ENCODE measurements around the gene FLG2.

The FLG2 gene

DNA sequence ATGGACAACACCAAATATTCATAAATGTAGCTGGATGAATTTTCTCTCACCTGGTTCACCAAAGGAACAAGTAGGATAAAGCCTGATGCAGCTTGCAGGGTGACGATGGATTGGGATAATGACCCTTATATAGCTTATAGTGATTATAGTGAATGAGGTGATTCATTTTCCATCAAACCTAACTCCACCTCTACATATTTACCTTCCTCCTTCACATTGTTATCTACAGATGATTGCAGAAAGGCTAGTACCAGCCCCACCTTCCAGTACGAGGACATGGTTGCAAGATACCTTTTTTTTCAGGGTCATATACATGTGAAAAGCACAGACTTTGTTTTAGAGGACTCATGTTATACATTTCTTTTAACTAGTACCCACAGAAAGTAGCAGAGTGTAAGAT lies at the start of gene FLG2:
TSS of gene FLG2 (minus strand) at position 101 of the 400 bp plus-strand sequence. CDS start 1,122 bp downstream, outside the sequence.
- no peaks in the 10 kb centered on the region for H3K36me3 ChIP-seq (ENCODE audit: control insufficient read depth, insufficient read depth, low read length)
- no peak within 1 kb of the TSS for H3K9ac ChIP-seq (ENCODE audit: low read depth, low read length)
- H3K4me1 ChIP-seq (ENCODE audit: control insufficient read depth, insufficient read depth, low read length), result no peaks in the 10 kb centered on the region
- H3K4me3 ChIP-seq (ENCODE audit: low read depth, low read length), result no peak within 1 kb of the TSS
- H3K27me3 ChIP-seq (ENCODE audit: control insufficient read depth, insufficient read depth, low read length), result no peaks in the 10 kb centered on the region
- H3K9me3 ChIP-seq (ENCODE audit: control insufficient read depth, insufficient read depth, low read length), result peaks cover 16% of the 10 kb centered on the region

DNA sequence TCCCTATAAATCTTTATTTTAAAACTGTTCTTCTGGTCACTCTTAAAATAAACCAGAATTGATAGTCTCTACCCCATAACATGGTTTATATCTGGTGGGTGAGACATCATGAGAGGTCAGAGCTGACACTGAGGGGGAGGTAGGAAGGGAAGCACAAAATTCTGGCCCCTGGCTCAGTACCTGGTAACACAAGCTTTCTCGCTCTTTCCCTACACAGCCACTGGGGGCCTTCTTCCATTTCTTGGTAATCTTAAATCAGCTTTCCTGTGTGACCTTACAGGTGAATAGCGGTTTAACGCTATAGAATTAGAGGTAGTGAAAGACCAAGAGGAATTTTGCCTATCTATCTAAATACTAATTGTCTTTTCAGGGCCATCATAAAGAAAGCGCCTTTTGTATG lies 48.9 kb upstream of the FLG2 start:
- Histone ChIP-seq H3K9ac (ENCODE audit: low read depth, low read length) (no peak overlapping the region), H3K4me3 (ENCODE audit: low read depth, low read length) (no peak overlapping the region), H3K36me3 (ENCODE audit: control insufficient read depth, insufficient read depth, low read length) (no peaks in the 10 kb centered on the region), H3K9me3 (ENCODE audit: control insufficient read depth, insufficient read depth, low read length) (peaks cover 27% of the 10 kb centered on the region), H3K4me1 (ENCODE audit: control insufficient read depth, insufficient read depth, low read length) (no peaks in the 10 kb centered on the region), H3K27me3 (ENCODE audit: control insufficient read depth, insufficient read depth, low read length) (no peaks in the 10 kb centered on the region)

DNA sequence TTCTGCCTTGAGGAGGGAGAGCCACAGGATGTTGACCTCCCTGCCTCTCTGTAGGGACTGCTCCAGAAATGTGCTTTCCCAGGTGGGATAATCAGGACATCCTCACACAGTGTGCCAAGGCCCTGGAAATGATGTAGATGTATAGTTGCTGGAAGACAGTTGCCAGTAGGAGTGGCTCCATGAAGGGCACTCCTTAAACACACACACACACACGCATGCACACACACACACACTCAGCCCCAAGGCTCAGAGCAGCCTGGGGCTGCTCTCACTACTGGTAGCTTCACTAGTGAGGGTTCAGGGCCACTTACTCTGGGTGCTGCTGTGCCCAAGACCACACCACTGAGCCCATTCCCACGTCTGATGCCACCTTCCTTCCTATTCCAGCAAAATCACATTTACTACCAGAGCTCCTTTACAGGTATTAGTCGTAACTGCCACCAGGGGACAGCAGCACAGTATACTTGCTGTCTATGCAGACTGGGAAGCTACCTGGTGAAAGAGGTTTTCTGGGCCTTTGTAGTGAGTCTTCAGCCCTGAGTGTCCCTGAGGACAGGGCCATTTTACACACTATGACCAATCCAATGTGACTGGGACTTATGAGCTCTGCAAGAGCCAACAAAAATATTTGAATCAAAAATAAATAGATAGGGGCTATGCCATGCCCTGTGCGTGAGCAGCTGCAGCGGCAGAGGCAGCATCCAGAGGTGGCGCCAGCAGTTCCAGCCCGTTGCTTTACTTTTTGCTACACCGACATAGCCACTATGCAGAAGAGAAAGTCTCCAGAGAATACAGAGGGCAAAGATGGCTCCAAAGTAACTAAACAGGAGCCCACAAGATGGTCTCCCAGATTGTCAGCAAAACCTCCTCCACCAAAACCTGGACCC lies 39.2 kb upstream of the FLG2 start:
- Histone ChIP-seq H3K36me3 (ENCODE audit: control insufficient read depth, insufficient read depth, low read length) (no peaks in the 10 kb centered on the region), H3K4me3 (ENCODE audit: low read depth, low read length) (no peak overlapping the region), H3K4me1 (ENCODE audit: control insufficient read depth, insufficient read depth, low read length) (no peaks in the 10 kb centered on the region), H3K9me3 (ENCODE audit: control insufficient read depth, insufficient read depth, low read length) (peaks cover 10% of the 10 kb centered on the region), H3K27me3 (ENCODE audit: control insufficient read depth, insufficient read depth, low read length) (no peaks in the 10 kb centered on the region), H3K9ac (ENCODE audit: low read depth, low read length) (no peak overlapping the region)

DNA sequence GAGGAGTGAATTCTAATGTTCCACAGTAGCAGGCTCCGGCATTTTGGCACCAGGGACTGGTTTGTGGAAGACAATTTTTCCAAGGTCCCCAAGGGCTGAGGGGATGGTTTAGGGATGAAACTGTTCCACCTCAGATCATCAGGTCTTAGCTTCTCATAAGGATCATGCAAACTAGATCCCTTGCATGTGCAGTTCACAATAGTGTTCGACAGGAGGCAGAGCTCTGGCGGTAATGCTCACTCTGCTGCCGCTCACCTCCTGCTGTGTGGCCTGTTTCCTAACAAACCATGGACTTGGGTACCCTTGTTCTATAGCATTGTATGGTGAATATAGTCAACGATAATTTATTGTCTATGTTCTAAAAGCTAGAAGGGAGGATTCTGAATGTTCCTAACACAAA lies 37.7 kb upstream of the FLG2 start:
- no peak overlapping the region for H3K4me3 ChIP-seq (ENCODE audit: low read depth, low read length)
- no peaks in the 10 kb centered on the region for H3K27me3 ChIP-seq (ENCODE audit: control insufficient read depth, insufficient read depth, low read length)
- H3K9ac ChIP-seq (ENCODE audit: low read depth, low read length), result no peak overlapping the region
- peaks cover 10% of the 10 kb centered on the region for H3K9me3 ChIP-seq (ENCODE audit: control insufficient read depth, insufficient read depth, low read length)
- no peaks in the 10 kb centered on the region for H3K4me1 ChIP-seq (ENCODE audit: control insufficient read depth, insufficient read depth, low read length)
- no peaks in the 10 kb centered on the region for H3K36me3 ChIP-seq (ENCODE audit: control insufficient read depth, insufficient read depth, low read length)

DNA sequence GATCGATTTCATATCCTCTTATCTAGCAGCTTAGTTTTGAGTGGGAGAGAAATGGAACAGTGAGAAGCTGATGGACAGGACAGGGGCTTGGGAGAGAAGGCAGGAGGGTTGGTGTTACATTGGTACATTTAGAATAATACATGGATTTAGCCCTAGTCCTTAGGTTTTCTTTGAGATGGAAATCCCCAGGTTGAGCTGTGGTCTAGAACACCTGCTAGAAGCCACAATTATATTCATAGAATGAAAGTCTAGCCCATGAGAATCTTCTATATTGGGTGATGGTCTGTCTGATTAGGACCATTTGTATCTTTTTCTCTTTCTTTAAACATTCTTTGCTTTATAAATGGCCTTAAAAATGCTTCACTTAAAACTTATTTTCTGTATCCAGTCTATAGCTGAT lies 34.3 kb upstream of the FLG2 start:
- Histone ChIP-seq H3K36me3 (ENCODE audit: control insufficient read depth, insufficient read depth, low read length) (no peaks in the 10 kb centered on the region), H3K9me3 (ENCODE audit: control insufficient read depth, insufficient read depth, low read length) (peaks cover 17% of the 10 kb centered on the region), H3K9ac (ENCODE audit: low read depth, low read length) (no peak overlapping the region), H3K4me3 (ENCODE audit: low read depth, low read length) (no peak overlapping the region), H3K27me3 (ENCODE audit: control insufficient read depth, insufficient read depth, low read length) (no peaks in the 10 kb centered on the region), H3K4me1 (ENCODE audit: control insufficient read depth, insufficient read depth, low read length) (no peaks in the 10 kb centered on the region)

DNA sequence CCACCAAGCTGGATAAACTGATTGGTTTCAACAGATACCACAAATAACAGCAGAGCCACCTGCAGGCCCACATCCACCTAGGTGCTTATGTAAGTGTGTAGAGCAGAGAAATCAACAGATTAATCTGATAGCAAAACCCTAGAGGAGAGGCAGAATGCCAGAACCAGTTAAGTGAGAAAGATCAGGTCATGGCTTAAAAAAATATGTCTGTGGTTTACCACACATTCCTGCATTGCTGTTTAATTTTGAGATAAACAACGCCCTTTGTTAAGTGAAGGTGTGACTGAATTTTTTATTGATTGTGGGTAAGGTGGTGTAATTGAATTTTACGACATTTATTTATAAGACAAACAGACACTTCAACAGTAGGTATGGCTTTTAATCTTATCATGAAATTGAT lies 33.1 kb upstream of the FLG2 start:
- H3K4me3 ChIP-seq (ENCODE audit: low read depth, low read length), result no peak overlapping the region
- H3K9me3 ChIP-seq (ENCODE audit: control insufficient read depth, insufficient read depth, low read length), result peaks cover 13% of the 10 kb centered on the region
- H3K36me3 ChIP-seq (ENCODE audit: control insufficient read depth, insufficient read depth, low read length), result no peaks in the 10 kb centered on the region
- H3K9ac ChIP-seq (ENCODE audit: low read depth, low read length), result no peak overlapping the region
- H3K4me1 ChIP-seq (ENCODE audit: control insufficient read depth, insufficient read depth, low read length), result no peaks in the 10 kb centered on the region
- no peaks in the 10 kb centered on the region for H3K27me3 ChIP-seq (ENCODE audit: control insufficient read depth, insufficient read depth, low read length)

DNA sequence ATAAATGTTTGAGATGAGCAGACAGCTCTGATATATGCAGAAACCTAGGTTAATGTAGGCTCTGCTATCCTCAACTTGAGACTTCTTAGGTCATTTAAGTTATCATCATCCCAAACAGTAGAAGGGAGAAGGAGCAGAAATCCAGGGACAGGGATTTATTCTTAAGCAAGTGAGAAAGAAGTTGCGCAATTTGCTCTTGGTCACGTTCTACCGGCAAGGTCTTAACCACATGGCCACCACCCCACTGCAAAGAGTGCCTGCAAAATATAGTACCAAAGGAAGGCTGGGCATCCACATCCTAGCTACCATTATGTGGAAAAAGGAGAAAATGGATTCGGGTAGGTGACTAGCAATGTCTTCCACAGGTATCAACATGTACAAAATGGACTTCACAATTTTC lies 29.1 kb upstream of the FLG2 start:
- Histone ChIP-seq H3K9me3 (ENCODE audit: control insufficient read depth, insufficient read depth, low read length) (peaks cover 19% of the 10 kb centered on the region), H3K4me1 (ENCODE audit: control insufficient read depth, insufficient read depth, low read length) (no peaks in the 10 kb centered on the region), H3K27me3 (ENCODE audit: control insufficient read depth, insufficient read depth, low read length) (no peaks in the 10 kb centered on the region), H3K36me3 (ENCODE audit: control insufficient read depth, insufficient read depth, low read length) (no peaks in the 10 kb centered on the region), H3K9ac (ENCODE audit: low read depth, low read length) (no peak overlapping the region), H3K4me3 (ENCODE audit: low read depth, low read length) (no peak overlapping the region)

DNA sequence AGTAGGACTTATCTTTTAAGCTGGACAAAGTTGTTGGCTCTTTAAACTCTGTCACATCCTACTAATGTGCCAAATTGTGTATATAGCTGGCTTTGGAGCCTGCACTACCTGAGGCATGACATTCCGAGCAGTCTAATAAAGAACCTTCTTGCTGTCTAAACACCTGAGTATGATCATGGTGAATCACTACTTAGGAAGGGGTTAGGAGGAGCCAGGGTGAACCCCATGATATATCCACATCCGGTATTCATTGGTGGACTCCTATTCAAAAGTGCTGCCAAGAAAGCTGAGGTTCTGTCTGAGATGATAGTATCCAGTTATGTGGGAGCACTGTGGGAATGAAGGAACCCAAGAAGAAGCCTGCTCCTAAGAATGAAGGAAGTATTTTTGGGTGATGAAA lies 27.1 kb upstream of the FLG2 start:
- H3K27me3 ChIP-seq (ENCODE audit: control insufficient read depth, insufficient read depth, low read length), result no peaks in the 10 kb centered on the region
- no peaks in the 10 kb centered on the region for H3K4me1 ChIP-seq (ENCODE audit: control insufficient read depth, insufficient read depth, low read length)
- H3K4me3 ChIP-seq (ENCODE audit: low read depth, low read length), result no peak overlapping the region
- no peaks in the 10 kb centered on the region for H3K36me3 ChIP-seq (ENCODE audit: control insufficient read depth, insufficient read depth, low read length)
- peaks cover 23% of the 10 kb centered on the region for H3K9me3 ChIP-seq (ENCODE audit: control insufficient read depth, insufficient read depth, low read length)
- H3K9ac ChIP-seq (ENCODE audit: low read depth, low read length), result no peak overlapping the region

DNA sequence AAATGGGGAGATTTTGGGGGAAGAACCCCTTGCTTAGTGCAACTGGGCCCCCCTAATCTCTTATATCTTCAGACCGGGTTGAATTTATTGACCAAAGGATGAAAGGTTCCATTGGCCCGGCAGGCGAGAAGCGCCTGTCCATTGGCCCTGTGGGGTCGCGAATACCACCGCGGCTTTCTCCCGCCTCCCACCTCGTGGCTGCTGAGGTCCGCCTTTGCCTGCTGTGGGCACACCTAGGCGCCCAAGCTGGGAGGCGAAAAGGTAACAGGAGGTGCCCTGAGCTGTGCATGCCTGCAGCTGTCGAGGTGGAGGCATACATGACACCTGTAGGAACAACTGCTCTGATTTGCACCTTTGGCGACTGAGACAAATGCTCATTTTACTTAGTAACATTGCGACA lies 21.1 kb upstream of the FLG2 start:
- Histone ChIP-seq H3K4me1 (ENCODE audit: control insufficient read depth, insufficient read depth, low read length) (no peaks in the 10 kb centered on the region), H3K9me3 (ENCODE audit: control insufficient read depth, insufficient read depth, low read length) (peaks cover 6% of the 10 kb centered on the region), H3K4me3 (ENCODE audit: low read depth, low read length) (no peak overlapping the region), H3K9ac (ENCODE audit: low read depth, low read length) (no peak overlapping the region), H3K27me3 (ENCODE audit: control insufficient read depth, insufficient read depth, low read length) (no peaks in the 10 kb centered on the region), H3K36me3 (ENCODE audit: control insufficient read depth, insufficient read depth, low read length) (no peaks in the 10 kb centered on the region)

DNA sequence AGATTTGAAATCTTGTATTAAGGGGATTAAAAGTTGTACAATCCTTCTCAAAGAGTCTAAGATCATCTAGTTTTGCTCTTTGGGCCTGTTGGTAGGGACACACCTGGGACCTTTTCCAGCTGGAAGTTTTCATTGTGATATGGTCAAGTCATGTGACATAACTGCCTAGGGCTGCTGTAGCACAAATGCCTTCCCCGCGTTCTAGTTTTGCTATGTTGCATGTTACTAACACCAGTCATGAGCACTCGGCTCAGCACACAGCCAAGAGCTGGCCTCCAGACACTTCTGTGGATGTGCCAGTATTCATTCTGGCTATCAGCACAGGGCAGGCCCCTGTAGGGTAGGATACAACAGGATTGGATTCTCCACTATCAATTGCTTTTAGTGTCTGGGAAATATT lies 14.6 kb upstream of the FLG2 start:
- no peaks in the 10 kb centered on the region for H3K27me3 ChIP-seq (ENCODE audit: control insufficient read depth, insufficient read depth, low read length)
- H3K36me3 ChIP-seq (ENCODE audit: control insufficient read depth, insufficient read depth, low read length), result no peaks in the 10 kb centered on the region
- H3K9me3 ChIP-seq (ENCODE audit: control insufficient read depth, insufficient read depth, low read length), result peaks cover 4% of the 10 kb centered on the region
- H3K4me3 ChIP-seq (ENCODE audit: low read depth, low read length), result no peak overlapping the region
- no peaks in the 10 kb centered on the region for H3K4me1 ChIP-seq (ENCODE audit: control insufficient read depth, insufficient read depth, low read length)
- H3K9ac ChIP-seq (ENCODE audit: low read depth, low read length), result no peak overlapping the region

DNA sequence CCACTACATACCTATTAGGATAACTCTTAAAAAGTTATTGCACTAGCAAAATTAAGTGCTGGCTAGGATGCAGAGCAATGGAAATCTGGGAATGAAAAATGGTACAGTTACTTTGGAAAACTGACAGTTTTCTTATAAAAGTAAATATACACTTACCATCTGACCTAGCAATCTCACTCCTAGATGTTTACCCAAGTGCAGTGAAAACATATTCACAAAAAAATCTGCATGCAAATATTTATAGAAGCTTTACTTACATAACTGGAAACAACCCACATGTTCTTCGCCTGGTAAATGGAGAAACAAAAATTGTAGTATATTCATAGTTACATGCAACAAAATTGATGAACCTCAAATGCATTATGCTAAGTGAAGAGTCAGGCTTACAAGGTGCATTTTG lies 12.9 kb upstream of the FLG2 start:
- Histone ChIP-seq H3K4me1 (ENCODE audit: control insufficient read depth, insufficient read depth, low read length) (no peaks in the 10 kb centered on the region), H3K9ac (ENCODE audit: low read depth, low read length) (no peak overlapping the region), H3K36me3 (ENCODE audit: control insufficient read depth, insufficient read depth, low read length) (no peaks in the 10 kb centered on the region), H3K4me3 (ENCODE audit: low read depth, low read length) (no peak overlapping the region), H3K9me3 (ENCODE audit: control insufficient read depth, insufficient read depth, low read length) (peaks cover 4% of the 10 kb centered on the region), H3K27me3 (ENCODE audit: control insufficient read depth, insufficient read depth, low read length) (no peaks in the 10 kb centered on the region)

DNA sequence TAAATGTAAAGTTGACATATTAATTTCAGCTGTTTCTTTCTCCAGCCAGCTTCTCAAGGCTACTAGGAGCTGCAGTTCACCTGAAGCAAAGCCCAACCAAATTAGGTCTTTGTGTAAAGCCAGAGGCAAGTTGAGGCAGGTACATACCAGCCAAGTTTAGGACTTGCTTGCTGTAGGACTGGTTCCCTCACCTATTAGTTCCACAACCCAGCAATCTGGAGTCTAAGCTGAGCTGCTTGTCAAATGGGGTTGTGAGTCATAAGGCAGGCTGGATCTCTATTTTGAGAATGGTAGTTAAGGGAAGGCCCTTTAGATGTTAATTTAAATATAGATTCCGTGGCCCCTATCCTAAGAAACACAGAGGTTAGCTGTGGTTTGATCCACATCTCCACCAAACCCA lies 7.6 kb upstream of the FLG2 start:
- no peaks in the 10 kb centered on the region for H3K27me3 ChIP-seq (ENCODE audit: control insufficient read depth, insufficient read depth, low read length)
- no peaks in the 10 kb centered on the region for H3K36me3 ChIP-seq (ENCODE audit: control insufficient read depth, insufficient read depth, low read length)
- H3K9me3 ChIP-seq (ENCODE audit: control insufficient read depth, insufficient read depth, low read length), result peaks cover 7% of the 10 kb centered on the region
- no peak overlapping the region for H3K9ac ChIP-seq (ENCODE audit: low read depth, low read length)
- H3K4me1 ChIP-seq (ENCODE audit: control insufficient read depth, insufficient read depth, low read length), result no peaks in the 10 kb centered on the region
- no peak overlapping the region for H3K4me3 ChIP-seq (ENCODE audit: low read depth, low read length)
